GM10266 (cell line): ENCODE results near the gene EP300.
A peak's percentile ranks its signal among the peaks of the same experiment; 100 is the strongest.

ENCODE experiments used
- DNase-seq: peaks from one replicate; pipeline ENCODE4 v3.0.0; 2012; ENCODE audit errors: extremely low spot score
- TF ChIP-seq, protein P1 (sequence below): IDR thresholded peaks from 2 replicates; pipeline ENCODE4 v1.5.1; 2012; ENCODE audit warnings: mild to moderate bottlenecking, low read depth; ENCODE audit not compliant: control insufficient read depth, insufficient read depth; ENCODE audit errors: missing control alignments

Gene EP300

DNA sequence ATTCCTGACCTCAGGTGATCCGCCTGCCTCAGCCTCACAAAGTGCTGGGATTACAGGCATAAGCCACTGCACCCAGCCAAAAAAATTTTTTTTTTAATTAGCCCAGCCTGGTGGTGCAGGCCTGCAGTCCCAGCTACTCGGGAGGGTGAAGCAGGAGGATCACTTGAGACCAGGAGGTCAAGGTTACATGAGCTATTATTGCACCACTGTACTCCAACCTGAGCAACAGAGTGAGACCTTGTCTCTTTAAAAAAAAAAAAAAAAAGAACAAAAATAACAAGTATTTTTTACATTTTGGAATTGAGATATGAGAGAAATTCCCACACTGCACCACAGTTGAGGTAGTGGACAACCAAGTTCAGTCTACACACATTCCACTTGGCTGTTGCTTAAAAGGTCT is 99.1 kb downstream of the EP300 start:
- TF ChIP-seq, protein P1, sequence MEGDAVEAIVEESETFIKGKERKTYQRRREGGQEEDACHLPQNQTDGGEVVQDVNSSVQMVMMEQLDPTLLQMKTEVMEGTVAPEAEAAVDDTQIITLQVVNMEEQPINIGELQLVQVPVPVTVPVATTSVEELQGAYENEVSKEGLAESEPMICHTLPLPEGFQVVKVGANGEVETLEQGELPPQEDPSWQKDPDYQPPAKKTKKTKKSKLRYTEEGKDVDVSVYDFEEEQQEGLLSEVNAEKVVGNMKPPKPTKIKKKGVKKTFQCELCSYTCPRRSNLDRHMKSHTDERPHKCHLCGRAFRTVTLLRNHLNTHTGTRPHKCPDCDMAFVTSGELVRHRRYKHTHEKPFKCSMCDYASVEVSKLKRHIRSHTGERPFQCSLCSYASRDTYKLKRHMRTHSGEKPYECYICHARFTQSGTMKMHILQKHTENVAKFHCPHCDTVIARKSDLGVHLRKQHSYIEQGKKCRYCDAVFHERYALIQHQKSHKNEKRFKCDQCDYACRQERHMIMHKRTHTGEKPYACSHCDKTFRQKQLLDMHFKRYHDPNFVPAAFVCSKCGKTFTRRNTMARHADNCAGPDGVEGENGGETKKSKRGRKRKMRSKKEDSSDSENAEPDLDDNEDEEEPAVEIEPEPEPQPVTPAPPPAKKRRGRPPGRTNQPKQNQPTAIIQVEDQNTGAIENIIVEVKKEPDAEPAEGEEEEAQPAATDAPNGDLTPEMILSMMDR = no peak
- DNase-seq = no peak

DNA sequence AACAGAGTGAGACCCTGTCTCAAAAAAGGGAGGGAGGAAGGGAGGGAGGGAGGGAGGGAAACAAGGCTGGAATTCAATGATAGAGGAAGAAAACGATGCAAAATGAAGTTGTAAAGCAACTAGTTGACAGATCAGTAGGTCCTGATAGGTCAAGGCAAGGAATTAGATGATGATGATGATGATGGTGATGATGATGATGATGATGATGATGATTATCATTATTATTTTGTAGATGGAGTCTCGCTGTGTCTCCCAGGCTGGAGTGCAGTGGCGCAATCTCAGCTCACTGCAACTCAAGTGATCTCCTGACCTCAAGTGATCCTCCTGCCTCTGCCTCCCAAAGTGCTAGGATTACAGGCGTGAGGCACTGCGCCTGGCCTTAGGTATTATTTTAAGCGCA is 101.4 kb downstream of the EP300 start:
- TF ChIP-seq, protein P1 = no peak
- no peak for DNase-seq

DNA sequence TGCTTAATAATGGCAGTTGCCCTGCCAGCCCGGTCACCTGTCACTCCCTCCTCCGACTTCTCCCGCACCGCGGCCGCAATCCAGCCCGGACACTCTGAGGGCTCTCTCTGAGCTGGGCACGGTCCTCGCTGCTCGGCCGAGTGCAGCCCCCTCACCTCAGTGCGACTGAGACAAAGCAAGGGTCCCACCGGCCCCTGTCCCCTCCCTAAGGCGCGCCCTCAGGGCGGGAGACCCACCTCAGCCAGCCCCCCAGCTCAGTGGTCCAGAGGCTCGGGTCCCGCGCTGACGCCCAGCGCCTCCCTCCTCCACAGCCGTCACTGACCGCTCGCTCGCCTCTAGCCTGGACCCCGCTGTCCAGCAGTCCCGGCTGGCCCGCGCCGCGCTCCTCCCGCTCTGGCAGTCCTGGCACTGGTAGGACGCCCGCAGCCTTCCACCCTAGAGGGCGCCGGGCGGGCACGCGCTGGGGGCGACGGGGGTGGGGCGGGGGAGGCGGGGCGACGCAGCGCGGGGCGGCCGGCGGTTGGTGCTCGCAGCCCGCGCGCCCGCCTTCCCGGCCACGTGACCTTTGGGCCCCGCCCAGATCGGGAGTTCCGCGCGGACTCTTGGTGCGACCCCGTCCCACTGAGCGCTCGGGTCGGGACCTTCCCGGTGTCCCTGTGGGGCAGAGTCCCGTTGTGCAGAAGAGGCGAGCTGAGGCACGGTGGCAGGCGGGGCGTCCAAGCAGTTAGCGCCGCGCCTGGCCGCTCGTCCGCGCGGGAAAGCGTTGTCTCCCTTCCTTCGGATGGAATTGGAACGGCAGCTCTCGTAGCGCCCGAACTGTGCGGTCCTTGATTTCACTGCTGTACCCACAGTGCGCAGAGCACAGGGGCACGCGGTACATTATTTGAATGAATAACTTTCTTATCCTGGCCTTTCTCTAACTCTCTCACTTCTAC is 104.9 kb downstream of the EP300 start:
- TF ChIP-seq, protein P1 = peak; percentile 24
- peak; percentile 92 for DNase-seq

DNA sequence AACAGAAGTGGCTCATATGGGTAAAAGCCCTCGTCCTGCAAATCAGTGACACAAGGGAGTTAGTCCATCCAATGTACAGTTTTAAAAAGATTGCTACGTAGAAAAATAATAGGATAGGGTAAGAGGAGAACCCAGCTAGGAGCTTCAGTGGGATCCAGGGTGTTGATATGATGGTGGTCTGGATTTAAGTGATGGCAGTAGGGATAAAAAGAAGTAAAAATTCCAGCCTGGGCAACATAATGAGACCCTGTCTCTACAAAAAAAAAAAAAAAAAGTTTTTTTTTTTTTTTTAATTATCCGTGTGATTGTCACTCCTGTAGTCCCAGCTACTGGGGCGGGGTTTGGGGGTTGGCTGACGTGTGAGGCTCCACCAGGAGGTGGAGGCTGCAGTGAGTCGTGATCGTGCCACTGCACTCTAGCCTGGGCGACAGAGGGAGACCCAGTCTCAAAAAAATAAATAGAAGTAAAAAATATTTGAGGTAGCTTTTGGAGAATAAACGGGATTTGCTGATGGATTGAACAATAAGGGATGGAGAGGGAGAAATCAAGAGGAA is 105.7 kb downstream of the EP300 start:
- TF ChIP-seq, protein P1 = no peak
- DNase-seq = no peak

DNA sequence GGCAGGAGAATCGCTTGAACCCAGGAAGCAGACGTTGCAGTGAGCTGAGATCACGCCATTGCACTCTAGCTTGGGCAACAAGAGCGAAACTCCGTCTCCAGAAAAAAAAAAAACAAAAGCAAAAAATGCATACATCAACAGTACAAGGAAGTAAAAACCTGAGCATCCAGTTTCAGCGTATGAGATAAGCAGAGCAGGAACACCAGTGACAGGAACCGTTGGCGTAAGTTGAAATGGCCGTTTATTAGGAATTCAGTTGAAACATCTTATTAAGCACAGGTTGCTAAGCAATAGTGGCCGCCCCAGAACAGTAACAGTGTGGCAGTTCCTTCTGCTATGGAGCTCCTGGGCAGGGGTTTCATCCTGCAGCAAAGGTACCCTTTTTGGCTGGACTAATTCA is 108.7 kb downstream of the EP300 start:
- TF ChIP-seq, protein P1 = no peak

DNA sequence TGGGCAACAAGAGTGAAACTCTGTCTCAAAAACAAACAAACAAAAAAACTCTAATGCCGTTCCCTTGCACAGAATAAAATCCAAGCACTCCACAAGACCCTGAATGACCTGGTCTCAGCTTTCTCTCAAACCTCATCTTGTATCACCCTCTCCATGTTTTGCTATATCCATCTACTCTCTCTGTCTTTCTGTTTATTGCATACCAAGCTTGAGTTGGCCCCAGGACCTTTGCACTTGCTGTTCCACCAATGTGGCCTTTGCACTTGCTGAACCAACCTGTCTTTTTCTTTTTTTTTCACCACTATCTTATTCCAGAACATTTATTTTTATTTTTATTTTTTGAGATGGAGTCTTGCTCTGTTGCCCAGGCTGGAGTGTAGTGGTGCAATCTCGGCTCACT is 110.7 kb downstream of the EP300 start:
- no peak for DNase-seq
- TF ChIP-seq, protein P1 = no peak

More for the DNA sequence above, 108.7 kb downstream of the EP300 start:
- DNase-seq = no peak

DNA sequence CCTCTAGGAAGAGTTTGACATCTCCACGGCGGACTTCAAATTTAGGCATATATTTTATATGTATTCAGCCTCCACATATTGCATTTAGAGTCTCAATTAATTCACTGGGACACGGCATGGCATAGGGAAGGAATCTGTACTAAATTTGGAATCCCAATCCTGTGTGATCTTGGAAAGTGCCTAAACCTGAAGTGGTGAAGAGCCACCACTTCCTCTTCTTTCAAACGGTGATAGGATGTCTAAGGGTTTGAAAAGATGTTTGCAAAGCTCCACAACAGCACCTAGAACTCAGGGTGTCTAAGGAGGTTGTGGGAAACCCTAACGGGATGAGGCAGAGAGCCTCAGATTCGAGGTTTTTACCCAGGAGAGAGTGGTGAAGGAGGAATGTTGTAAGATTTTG is 111.7 kb downstream of the EP300 start:
- no peak for DNase-seq

More for the DNA sequence above, 111.7 kb downstream of the EP300 start:
- TF ChIP-seq, protein P1 = no peak
